Fibroblast of villous mesenchyme (primary cell): Measurements from ENCODE around the gene COL23A1. TPM values are rescaled to one million over a fixed set of nuclear protein-coding genes. Genes with fewer than 3 reads are reported as not detected.

Experiments
- DNase-seq: peaks from one replicate; pipeline ENCODE4 v3.0.0-alpha.2; 2010; ENCODE audit warnings: low read depth
- H3K4me3 ChIP-seq: 2 replicates; pipeline ENCODE4 v1.5.1; 2011; ENCODE audit warnings: low read depth, mild to moderate bottlenecking, low read length
- total RNA-seq: library from RNA; depleted of rRNA; stranded (reverse); fragments of >200 nt; gene quantifications from 2 replicates; pipeline ENCODE4 v1.2.3, GENCODE V29; 2012
- TF ChIP-seq, protein P1 (sequence below): IDR thresholded peaks from 2 replicates; pipeline ENCODE4 v1.5.1; 2012; ENCODE audit warnings: low read depth, mild to moderate bottlenecking, low read length; ENCODE audit not compliant: insufficient read depth

COL23A1 gene
- total RNA-seq, 1 donor = not detected

DNA sequence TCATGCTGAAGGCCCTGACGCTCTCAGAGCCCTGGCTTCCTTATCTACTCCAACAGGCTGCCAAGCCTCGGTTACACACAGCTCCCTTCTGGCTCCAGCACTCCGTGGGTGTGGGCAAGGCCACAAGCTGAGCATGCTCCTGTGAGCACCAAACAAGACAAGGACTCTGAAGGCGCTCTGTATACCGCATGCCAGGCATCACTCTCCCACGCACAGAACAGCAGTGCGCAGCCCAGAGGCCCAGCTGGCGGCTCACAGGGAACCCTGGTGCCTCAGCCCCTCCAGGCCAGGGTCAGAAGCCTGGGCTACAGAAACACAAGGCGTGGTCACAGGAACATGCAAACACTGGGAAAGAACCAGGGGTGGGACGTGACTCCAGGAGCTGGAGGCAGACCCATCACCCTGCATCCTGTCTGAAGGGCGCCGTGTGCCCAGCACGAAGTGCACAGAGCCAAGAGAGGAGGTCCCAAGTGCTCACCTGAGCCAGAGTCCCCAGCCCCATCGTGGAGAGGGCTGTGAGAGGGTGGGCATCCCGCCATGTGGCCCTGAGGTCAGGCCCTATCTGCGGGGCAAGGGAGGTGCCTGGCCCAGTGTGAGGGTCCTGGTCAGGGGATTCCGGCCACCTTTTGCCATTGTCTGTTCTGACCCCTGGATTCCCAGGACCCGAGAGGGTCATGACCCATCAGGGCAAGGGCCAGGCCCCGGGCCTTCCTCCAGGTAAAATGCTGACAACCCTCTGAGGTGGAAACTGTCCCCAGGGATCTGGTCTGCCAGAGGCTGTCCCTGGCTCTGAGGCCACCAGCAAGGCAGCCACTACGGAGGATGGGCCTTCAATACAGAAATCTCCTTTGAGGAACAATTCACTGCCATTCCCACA, 54.7 kb downstream of the COL23A1 start:
- H3K4me3 ChIP-seq = no peak overlapping the region
- DNase-seq = no peak
- TF ChIP-seq, protein P1, sequence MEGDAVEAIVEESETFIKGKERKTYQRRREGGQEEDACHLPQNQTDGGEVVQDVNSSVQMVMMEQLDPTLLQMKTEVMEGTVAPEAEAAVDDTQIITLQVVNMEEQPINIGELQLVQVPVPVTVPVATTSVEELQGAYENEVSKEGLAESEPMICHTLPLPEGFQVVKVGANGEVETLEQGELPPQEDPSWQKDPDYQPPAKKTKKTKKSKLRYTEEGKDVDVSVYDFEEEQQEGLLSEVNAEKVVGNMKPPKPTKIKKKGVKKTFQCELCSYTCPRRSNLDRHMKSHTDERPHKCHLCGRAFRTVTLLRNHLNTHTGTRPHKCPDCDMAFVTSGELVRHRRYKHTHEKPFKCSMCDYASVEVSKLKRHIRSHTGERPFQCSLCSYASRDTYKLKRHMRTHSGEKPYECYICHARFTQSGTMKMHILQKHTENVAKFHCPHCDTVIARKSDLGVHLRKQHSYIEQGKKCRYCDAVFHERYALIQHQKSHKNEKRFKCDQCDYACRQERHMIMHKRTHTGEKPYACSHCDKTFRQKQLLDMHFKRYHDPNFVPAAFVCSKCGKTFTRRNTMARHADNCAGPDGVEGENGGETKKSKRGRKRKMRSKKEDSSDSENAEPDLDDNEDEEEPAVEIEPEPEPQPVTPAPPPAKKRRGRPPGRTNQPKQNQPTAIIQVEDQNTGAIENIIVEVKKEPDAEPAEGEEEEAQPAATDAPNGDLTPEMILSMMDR = no peak

DNA sequence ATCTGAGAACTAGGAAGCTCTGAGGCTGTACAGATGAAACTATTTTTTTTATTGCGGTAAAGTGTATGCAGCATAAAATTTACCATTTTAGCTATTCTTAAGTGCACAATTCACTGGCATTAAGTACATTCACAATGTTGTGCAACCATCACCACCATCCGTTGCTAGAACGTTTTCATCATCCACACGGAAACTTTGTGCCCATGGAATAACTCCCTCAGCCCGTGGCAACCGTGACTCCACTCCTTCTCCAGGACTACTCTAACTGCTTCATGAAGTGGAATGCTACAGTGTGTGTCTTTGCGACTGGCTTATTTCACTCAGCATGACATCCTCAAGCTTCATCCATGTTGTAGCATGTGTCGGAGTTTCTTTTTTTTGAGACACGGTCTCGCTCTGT, 57.1 kb downstream of the COL23A1 start:
- TF ChIP-seq, protein P1 = no peak
- no peak overlapping the region for H3K4me3 ChIP-seq
- no peak for DNase-seq

DNA sequence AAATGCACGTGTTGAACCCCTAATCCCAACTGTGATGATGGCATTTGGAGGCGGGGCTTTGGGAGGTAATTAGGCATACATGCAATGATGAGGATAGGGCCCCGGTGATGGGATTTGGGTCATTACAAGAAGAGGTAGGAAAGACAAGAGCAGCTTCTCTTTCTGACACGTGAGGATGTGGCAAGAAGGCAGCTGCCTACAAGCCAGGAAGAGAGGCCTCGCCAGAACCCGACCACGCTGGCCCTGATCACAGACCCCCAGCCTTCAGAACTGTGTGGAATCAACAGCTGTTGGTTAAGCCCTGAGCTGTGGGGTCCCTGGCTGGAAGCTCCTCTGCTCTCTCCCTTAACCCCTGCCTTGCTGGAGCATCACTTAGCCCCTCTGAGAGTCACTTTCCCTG, 57.5 kb downstream of the COL23A1 start:
- H3K4me3 ChIP-seq = no peak overlapping the region
- no peak for DNase-seq
- TF ChIP-seq, protein P1 = no peak

DNA sequence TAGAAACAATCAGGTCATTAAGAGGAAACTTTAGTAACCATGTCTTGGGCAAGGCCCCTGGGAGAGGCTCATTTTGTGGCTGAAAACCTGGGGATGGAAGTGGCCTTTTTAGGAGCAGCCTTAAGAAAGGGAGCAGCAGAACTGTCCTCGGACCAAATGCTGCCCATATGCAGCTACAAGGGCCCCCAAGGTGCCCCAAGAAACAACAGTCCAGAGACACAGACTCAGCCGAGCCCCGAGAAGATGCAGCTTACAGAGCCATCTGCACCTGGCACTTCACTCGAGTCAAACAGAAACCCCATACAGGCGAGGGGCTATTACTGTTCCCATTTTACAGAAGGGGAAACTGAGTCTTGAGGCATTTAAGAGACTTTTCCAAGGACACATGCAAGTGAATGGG, 58.0 kb downstream of the COL23A1 start:
- TF ChIP-seq, protein P1 = no peak
- DNase-seq = no peak
- no peak overlapping the region for H3K4me3 ChIP-seq

DNA sequence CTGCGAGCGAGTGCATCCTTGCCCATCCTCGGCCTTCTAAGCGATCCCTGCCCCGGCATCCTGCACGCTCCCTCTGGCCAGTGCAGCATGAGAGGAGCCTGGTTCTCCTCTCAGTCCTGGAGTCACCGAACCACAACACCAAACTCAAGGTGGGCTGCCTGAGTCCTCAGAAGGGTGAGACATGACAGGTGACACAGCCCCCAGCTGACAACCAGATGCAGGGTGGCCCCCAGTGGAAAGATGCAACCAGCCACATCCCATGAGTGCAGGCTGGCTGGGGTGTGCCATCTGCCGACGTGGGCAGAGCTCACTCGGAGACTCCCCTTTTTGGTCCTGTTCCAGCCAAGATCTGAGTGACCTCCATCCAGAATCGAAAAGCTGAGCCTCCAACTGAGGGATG, 58.4 kb downstream of the COL23A1 start:
- DNase-seq = no peak
- TF ChIP-seq, protein P1 = no peak
- H3K4me3 ChIP-seq = no peak overlapping the region

DNA sequence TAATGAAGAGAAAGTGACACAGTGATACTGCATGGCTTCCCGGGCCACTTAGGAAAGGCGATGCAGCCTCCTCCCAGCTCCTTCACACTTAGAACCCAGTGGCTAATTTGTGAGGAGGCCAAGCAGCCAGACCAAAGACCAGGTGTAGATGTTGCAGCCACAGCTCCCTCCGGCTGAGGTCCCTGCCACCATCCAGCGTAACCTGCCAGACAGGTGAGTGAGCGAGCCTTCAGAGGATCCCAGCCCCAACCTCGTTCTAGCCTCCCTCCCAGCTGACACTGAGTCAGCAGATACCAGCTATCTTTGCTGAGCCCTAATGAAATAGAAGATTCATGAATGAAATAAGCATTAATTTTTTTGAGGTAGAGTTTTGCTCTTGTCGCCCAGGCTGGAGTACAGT, 59.7 kb downstream of the COL23A1 start:
- no peak overlapping the region for H3K4me3 ChIP-seq
- TF ChIP-seq, protein P1 = no peak

More for the DNA sequence above, 59.7 kb downstream of the COL23A1 start:
- no peak for DNase-seq
